Sigmoid colon (tissue), 4 donors: Measurements from ENCODE around the gene EFNA2.

ENCODE experiments used
- EP300 ChIP-seq, 4 donors: sonication (generic); formaldehyde crosslinking; IDR thresholded peaks; one replicate each; pipeline ENCODE4 v1.6.1; 2017; ENCODE audit warnings: antibody characterized with exemption in 4 of 4
- POLR2A ChIP-seq, 2 donors: fragments of 450-650 bp; IDR thresholded peaks; one replicate each; pipeline ENCODE4 v1.6.1; 2016; ENCODE audit warnings: antibody characterized with exemption in 2 of 2, mild to moderate bottlenecking in 2 of 2, moderate library complexity in 2 of 2
- POLR2AphosphoS5 ChIP-seq, 4 donors: sonication (generic); formaldehyde crosslinking; IDR thresholded peaks; one replicate each; pipeline ENCODE4 v1.6.1; 2017; ENCODE audit warnings: antibody characterized with exemption in 4 of 4
- TF ChIP-seq, protein P1 (sequence below), 4 experiments: fragments of 450-650 bp in 3 of 4; fragments of 200-600 bp in 1 of 4; IDR thresholded peaks; one replicate each; pipeline ENCODE4 v1.5.1; 2016 to 2019; ENCODE audit warnings: antibody characterized with exemption in 4 of 4, mild to moderate bottlenecking in 3 of 4, moderate library complexity in 2 of 4

DNA sequence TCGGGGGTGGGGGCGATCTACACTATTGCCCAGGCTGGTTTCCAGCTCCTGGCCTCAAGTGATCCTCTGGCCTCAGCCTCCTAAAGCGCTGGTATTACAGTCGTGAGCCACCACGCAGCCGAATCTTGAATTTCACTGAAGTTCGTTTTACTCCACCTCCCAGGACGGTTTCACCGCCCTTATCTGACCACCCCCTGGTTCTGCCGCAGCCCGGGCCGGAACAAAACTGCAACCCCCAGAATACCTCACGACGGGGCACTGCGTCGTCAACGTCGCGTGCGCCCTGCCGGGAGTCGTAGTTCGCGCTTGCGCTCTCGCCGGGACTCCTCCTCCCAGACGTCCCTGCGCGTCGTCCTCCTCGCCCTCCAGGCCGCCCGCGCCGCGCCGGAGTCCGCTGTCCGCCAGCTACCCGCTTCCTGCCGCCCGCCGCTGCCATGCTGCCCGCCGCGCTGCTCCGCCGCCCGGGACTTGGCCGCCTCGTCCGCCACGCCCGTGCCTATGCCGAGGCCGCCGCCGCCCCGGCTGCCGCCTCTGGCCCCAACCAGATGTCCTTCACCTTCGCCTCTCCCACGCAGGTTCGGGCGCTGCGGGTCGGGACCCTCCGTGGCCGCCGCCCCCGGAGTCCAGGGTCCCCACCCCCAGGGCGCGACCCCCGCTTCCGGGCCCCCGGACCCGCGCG is 44.1 kb upstream of the EFNA2 start, which contains the start of gene ATP5F1D:
- TF ChIP-seq, protein P1, sequence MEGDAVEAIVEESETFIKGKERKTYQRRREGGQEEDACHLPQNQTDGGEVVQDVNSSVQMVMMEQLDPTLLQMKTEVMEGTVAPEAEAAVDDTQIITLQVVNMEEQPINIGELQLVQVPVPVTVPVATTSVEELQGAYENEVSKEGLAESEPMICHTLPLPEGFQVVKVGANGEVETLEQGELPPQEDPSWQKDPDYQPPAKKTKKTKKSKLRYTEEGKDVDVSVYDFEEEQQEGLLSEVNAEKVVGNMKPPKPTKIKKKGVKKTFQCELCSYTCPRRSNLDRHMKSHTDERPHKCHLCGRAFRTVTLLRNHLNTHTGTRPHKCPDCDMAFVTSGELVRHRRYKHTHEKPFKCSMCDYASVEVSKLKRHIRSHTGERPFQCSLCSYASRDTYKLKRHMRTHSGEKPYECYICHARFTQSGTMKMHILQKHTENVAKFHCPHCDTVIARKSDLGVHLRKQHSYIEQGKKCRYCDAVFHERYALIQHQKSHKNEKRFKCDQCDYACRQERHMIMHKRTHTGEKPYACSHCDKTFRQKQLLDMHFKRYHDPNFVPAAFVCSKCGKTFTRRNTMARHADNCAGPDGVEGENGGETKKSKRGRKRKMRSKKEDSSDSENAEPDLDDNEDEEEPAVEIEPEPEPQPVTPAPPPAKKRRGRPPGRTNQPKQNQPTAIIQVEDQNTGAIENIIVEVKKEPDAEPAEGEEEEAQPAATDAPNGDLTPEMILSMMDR (IDR thresholded peaks at IDR 0.05) = no peak
- TF ChIP-seq POLR2A (IDR thresholded peaks at IDR 0.05) = peak in 1 of 2 donors; percentile 33
- TF ChIP-seq POLR2AphosphoS5 (IDR thresholded peaks at IDR 0.05) = peak; percentile 93 to 95 (median 94)
- peak in 1 of 4 donors; percentile 83 for TF ChIP-seq EP300 (IDR thresholded peaks at IDR 0.05)
